ENCODE data around the gene AQP12A. TPM values are rescaled to one million over a fixed set of nuclear protein-coding genes. Genes with fewer than 3 reads are reported as not detected.
A peak's percentile ranks its signal among the peaks of the same experiment; 100 is the strongest.
"Not testable (repeated sequence)": the region's sequence is repeated elsewhere in the genome, so short reads cannot be mapped to it uniquely, and the experiment has no call there.

Gene AQP12A
- polyA plus RNA-seq, 1 donor (not counting 4 experiments of a cell fraction or from before 2014, with no cell fraction given) = not detected

DNA sequence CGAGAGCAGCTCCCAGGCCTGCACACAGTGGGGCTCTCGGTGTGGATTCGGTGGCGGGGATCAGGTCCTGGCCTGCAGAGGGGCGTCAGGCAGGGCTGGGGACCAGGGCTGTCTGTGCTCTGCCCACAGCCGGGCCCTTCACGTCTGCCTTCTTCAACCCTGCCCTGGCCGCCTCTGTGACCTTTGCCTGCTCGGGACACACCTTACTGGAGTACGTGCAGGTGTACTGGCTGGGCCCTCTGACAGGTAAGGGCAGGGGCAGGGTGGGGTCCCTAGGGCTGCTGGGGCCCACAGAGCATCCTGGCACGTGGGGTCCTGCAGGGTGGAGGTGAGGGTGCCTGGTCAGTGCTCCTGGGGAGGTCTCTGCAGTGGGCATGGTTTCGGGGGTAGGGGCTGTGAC lies 2.6 kb downstream of the AQP12A start:
- H3K4me2 ChIP-seq (ENCODE audit: control insufficient read depth, extremely low read depth, insufficient read depth, low read depth, low read length); H3K4me1 ChIP-seq (ENCODE audit: control insufficient read depth, extremely low read depth, insufficient read depth, low read length); H2AFZ ChIP-seq (ENCODE audit: control insufficient read depth, low read length); H3K36me3 ChIP-seq (ENCODE audit: control insufficient read depth in 2 of 2, extremely low read depth in 1 of 2, insufficient read depth in 2 of 2, low read length in 2 of 2); dilution Hi-C loops (cut with MboI; ENCODE audit: extremely low pct_ligation_motif_present, low sequenced_read_pairs); H3K4me3 ChIP-seq (ENCODE audit: control insufficient read depth in 2 of 3, extremely low read depth in 1 of 3, insufficient read depth in 2 of 3, low read depth in 1 of 3, low read length in 3 of 3); FAIRE-seq; H3K9me1 ChIP-seq (ENCODE audit: control insufficient read depth, extremely low read depth, insufficient read depth, low read length); H4K20me1 ChIP-seq (ENCODE audit: control insufficient read depth, extremely low read depth, insufficient read depth, low read length); H3K9me3 ChIP-seq (ENCODE audit: control insufficient read depth, low read depth, low read length); H3K27me3 ChIP-seq (ENCODE audit: control insufficient read depth, extremely low read depth, insufficient read depth, low read length); H3K9ac ChIP-seq (ENCODE audit: control insufficient read depth, extremely low read depth, insufficient read depth, low read length); H3K79me2 ChIP-seq (ENCODE audit: control insufficient read depth, insufficient read depth, low read length); H3K27ac ChIP-seq (ENCODE audit: control insufficient read depth, insufficient read depth, low read length); DNase-seq (ENCODE audit: low read depth, low spot score): not testable (repeated sequence)

DNA sequence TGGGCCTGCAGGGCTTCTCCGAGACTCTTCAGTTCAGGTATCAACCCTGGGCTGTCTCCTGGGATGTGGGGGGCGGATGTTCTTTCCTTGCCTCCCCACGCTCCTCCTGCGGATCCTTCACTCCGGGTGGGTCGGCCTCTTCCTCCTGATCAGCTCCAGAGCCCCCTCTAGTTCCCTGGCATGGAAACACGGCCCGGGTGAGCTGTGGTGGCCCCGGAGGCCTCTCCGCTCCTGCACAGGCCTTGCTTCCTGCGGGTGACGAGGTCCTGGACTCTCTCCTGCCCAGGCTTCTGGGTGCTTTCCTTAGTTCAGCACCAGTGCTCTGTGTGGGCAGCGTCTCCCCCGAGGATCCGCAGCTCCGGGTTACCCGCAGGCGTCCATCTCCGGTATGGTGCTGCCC lies 3.9 kb downstream of the AQP12A start:
- H3K27ac ChIP-seq (ENCODE audit: control insufficient read depth, insufficient read depth, low read length); DNase-seq (ENCODE audit: low read depth, low spot score); H3K79me2 ChIP-seq (ENCODE audit: control insufficient read depth, insufficient read depth, low read length); H3K9me1 ChIP-seq (ENCODE audit: control insufficient read depth, extremely low read depth, insufficient read depth, low read length); H3K27me3 ChIP-seq (ENCODE audit: control insufficient read depth, extremely low read depth, insufficient read depth, low read length); H3K36me3 ChIP-seq (ENCODE audit: control insufficient read depth in 2 of 2, extremely low read depth in 1 of 2, insufficient read depth in 2 of 2, low read length in 2 of 2); H3K4me2 ChIP-seq (ENCODE audit: control insufficient read depth, extremely low read depth, insufficient read depth, low read depth, low read length); H3K4me3 ChIP-seq (ENCODE audit: control insufficient read depth in 2 of 3, extremely low read depth in 1 of 3, insufficient read depth in 2 of 3, low read depth in 1 of 3, low read length in 3 of 3); H3K4me1 ChIP-seq (ENCODE audit: control insufficient read depth, extremely low read depth, insufficient read depth, low read length); FAIRE-seq; H4K20me1 ChIP-seq (ENCODE audit: control insufficient read depth, extremely low read depth, insufficient read depth, low read length); H3K9ac ChIP-seq (ENCODE audit: control insufficient read depth, extremely low read depth, insufficient read depth, low read length); H3K9me3 ChIP-seq (ENCODE audit: control insufficient read depth, low read depth, low read length); H2AFZ ChIP-seq (ENCODE audit: control insufficient read depth, low read length); dilution Hi-C loops (cut with MboI; ENCODE audit: extremely low pct_ligation_motif_present, low sequenced_read_pairs): not testable (repeated sequence)

DNA sequence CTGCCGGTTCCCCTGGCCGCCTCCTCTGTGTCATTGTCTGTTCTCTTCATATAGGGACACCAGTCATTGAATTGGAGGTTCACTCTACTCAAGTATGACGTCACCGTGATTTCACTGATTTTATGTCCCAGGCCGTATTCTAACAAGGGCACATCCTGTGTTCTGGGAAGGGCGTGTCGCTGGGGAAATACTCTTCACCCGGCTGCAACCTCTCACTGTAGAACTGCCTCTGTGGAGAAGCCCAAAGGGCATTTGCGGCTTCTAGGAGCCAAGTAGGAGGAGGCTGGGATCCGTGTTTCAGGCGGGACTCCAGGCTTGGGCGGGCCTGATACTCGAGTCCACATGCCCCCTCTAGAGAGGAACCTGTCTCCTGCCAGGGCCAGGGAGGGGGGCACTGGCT lies 4.8 kb downstream of the AQP12A start:
- H2AFZ ChIP-seq (ENCODE audit: control insufficient read depth, low read length); H3K4me2 ChIP-seq (ENCODE audit: control insufficient read depth, extremely low read depth, insufficient read depth, low read depth, low read length); H3K27ac ChIP-seq (ENCODE audit: control insufficient read depth, insufficient read depth, low read length); H3K36me3 ChIP-seq (ENCODE audit: control insufficient read depth in 2 of 2, extremely low read depth in 1 of 2, insufficient read depth in 2 of 2, low read length in 2 of 2); H3K9me1 ChIP-seq (ENCODE audit: control insufficient read depth, extremely low read depth, insufficient read depth, low read length); H3K4me1 ChIP-seq (ENCODE audit: control insufficient read depth, extremely low read depth, insufficient read depth, low read length); FAIRE-seq; H3K79me2 ChIP-seq (ENCODE audit: control insufficient read depth, insufficient read depth, low read length); H3K9ac ChIP-seq (ENCODE audit: control insufficient read depth, extremely low read depth, insufficient read depth, low read length); H3K9me3 ChIP-seq (ENCODE audit: control insufficient read depth, low read depth, low read length); H3K4me3 ChIP-seq (ENCODE audit: control insufficient read depth in 2 of 3, extremely low read depth in 1 of 3, insufficient read depth in 2 of 3, low read depth in 1 of 3, low read length in 3 of 3); DNase-seq (ENCODE audit: low read depth, low spot score); H4K20me1 ChIP-seq (ENCODE audit: control insufficient read depth, extremely low read depth, insufficient read depth, low read length); dilution Hi-C loops (cut with MboI; ENCODE audit: extremely low pct_ligation_motif_present, low sequenced_read_pairs): not testable (repeated sequence)
- H3K27me3 ChIP-seq (ENCODE audit: control insufficient read depth, extremely low read depth, insufficient read depth, low read length) = peaks cover 15% of the 10 kb centered on the region

DNA sequence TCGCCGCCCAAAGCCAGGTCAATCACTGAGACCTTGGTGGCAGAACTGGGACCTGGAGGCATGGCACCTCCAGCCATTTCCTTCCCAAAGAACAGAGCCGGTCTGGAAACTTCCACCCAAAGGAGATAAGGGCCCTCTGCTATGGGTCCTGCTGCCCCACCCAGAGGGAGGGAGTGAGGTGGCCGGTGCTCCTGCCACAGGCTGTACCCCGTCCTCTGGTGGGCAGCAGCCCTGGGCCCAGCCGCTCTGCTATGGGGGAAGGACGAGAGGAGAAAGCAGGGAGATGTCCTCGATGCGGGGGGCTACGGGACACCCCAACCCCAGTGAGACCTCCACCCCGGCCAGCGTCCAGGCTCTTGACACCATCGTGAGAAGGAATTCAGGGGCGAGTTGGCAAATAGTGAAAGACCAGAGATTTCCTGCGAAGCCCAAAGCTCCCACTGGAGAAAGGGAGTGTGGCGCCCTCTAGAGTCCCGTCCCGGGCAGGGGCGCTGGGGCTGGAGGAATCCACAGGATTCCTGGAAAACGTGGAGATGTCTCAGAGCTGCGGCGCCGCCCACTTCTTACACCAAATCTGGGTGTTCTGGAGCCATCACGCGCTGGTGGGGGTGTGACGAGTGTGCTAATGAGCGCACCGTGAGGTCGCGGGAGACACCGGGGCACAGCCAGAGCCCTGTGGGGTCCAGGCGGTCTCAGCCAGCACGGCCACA lies 7.3 kb downstream of the AQP12A start:
- H3K36me3 ChIP-seq (ENCODE audit: control insufficient read depth in 2 of 2, extremely low read depth in 1 of 2, insufficient read depth in 2 of 2, low read length in 2 of 2); H4K20me1 ChIP-seq (ENCODE audit: control insufficient read depth, extremely low read depth, insufficient read depth, low read length); H3K9ac ChIP-seq (ENCODE audit: control insufficient read depth, extremely low read depth, insufficient read depth, low read length); H3K4me3 ChIP-seq (ENCODE audit: control insufficient read depth in 2 of 3, extremely low read depth in 1 of 3, insufficient read depth in 2 of 3, low read depth in 1 of 3, low read length in 3 of 3); H3K27ac ChIP-seq (ENCODE audit: control insufficient read depth, insufficient read depth, low read length); H3K9me1 ChIP-seq (ENCODE audit: control insufficient read depth, extremely low read depth, insufficient read depth, low read length); DNase-seq (ENCODE audit: low read depth, low spot score); H2AFZ ChIP-seq (ENCODE audit: control insufficient read depth, low read length); H3K4me2 ChIP-seq (ENCODE audit: control insufficient read depth, extremely low read depth, insufficient read depth, low read depth, low read length); H3K9me3 ChIP-seq (ENCODE audit: control insufficient read depth, low read depth, low read length); H3K79me2 ChIP-seq (ENCODE audit: control insufficient read depth, insufficient read depth, low read length); H3K4me1 ChIP-seq (ENCODE audit: control insufficient read depth, extremely low read depth, insufficient read depth, low read length); dilution Hi-C loops (cut with MboI; ENCODE audit: extremely low pct_ligation_motif_present, low sequenced_read_pairs): not testable (repeated sequence)
- peak; percentile 77 for FAIRE-seq
- peaks cover 28% of the 10 kb centered on the region for H3K27me3 ChIP-seq (ENCODE audit: control insufficient read depth, extremely low read depth, insufficient read depth, low read length)

DNA sequence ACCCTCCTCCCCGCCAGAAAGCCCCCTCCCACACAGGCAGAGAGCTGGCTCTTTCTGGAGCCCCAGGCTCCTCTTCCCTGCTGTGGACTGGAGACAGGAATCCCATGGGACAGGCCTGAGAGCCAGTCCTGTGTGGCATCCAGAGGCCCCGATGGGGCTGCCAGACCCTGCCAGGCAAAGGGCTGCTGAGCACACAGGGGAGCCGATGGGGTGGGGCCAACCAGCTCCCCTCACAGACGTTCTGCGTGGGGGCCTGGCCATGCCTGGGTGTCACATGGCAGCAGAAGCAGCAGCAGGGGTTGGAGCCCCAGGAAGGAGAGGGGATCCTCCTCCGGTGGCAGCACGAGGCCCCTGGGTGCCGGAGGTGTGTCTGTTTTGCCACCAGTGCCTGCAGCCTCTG lies 8.2 kb downstream of the AQP12A start:
- H3K9me1 ChIP-seq (ENCODE audit: control insufficient read depth, extremely low read depth, insufficient read depth, low read length); H3K9ac ChIP-seq (ENCODE audit: control insufficient read depth, extremely low read depth, insufficient read depth, low read length); H3K4me2 ChIP-seq (ENCODE audit: control insufficient read depth, extremely low read depth, insufficient read depth, low read depth, low read length); H3K79me2 ChIP-seq (ENCODE audit: control insufficient read depth, insufficient read depth, low read length); H3K27ac ChIP-seq (ENCODE audit: control insufficient read depth, insufficient read depth, low read length); dilution Hi-C loops (cut with MboI; ENCODE audit: extremely low pct_ligation_motif_present, low sequenced_read_pairs); DNase-seq (ENCODE audit: low read depth, low spot score); H4K20me1 ChIP-seq (ENCODE audit: control insufficient read depth, extremely low read depth, insufficient read depth, low read length); H3K4me3 ChIP-seq (ENCODE audit: control insufficient read depth in 2 of 3, extremely low read depth in 1 of 3, insufficient read depth in 2 of 3, low read depth in 1 of 3, low read length in 3 of 3); H3K4me1 ChIP-seq (ENCODE audit: control insufficient read depth, extremely low read depth, insufficient read depth, low read length); H3K9me3 ChIP-seq (ENCODE audit: control insufficient read depth, low read depth, low read length); H2AFZ ChIP-seq (ENCODE audit: control insufficient read depth, low read length); FAIRE-seq; H3K36me3 ChIP-seq (ENCODE audit: control insufficient read depth in 2 of 2, extremely low read depth in 1 of 2, insufficient read depth in 2 of 2, low read length in 2 of 2): not testable (repeated sequence)
- H3K27me3 ChIP-seq (ENCODE audit: control insufficient read depth, extremely low read depth, insufficient read depth, low read length) = peaks cover 32% of the 10 kb centered on the region
